Mononuclear cell (primary cell): Measurements from ENCODE around the gene CCR2. TPM values are rescaled to one million over a fixed set of nuclear protein-coding genes. Genes with fewer than 3 reads are reported as not detected.
"Not testable (repeated sequence)": the region's sequence is repeated elsewhere in the genome, so short reads cannot be mapped to it uniquely, and the experiment has no call there.

Experiments used
- H3K27me3 ChIP-seq: 2 replicates; pipeline ENCODE4 v1.6.0; 2011; ENCODE audit warnings: low read length, control low read depth; ENCODE audit not compliant: insufficient read depth
- H3K4me1 ChIP-seq: 2 replicates; pipeline ENCODE4 v1.5.1; 2011; ENCODE audit warnings: mild to moderate bottlenecking, low read length, control low read depth; ENCODE audit not compliant: insufficient read depth
- H3K4me3 ChIP-seq: 2 replicates; pipeline ENCODE4 v1.5.1; 2011; ENCODE audit warnings: mild to moderate bottlenecking, low read length, moderate library complexity
- H3K9me3 ChIP-seq: 2 replicates; pipeline ENCODE4 v1.5.1; 2011; ENCODE audit warnings: low read depth, mild to moderate bottlenecking, control low read depth, low read length
- total RNA-seq: library from RNA; depleted of rRNA; stranded (reverse); fragments of >200 nt; gene quantifications from one replicate; pipeline ENCODE4 v1.2.3, GENCODE V29; 2012

CCR2 gene
- total RNA-seq, 1 donor: 6.9 TPM

- no peak overlapping the region for H3K4me3 ChIP-seq
- no peaks in the 10 kb centered on the region for H3K27me3 ChIP-seq
- H3K9me3 ChIP-seq: no peaks in the 10 kb centered on the region
- H3K4me1 ChIP-seq: peaks cover 33% of the 10 kb centered on the region
Measured at GRCh38 chr3:46399557-46399956, 45.6 kb downstream of the CCR2 start.

- no peaks in the 10 kb centered on the region for H3K9me3 ChIP-seq
- no peaks in the 10 kb centered on the region for H3K27me3 ChIP-seq
- H3K4me3 ChIP-seq: no peak overlapping the region
- peaks cover 35% of the 10 kb centered on the region for H3K4me1 ChIP-seq
Measured at GRCh38 chr3:46400000-46400734, 46.3 kb downstream of the CCR2 start.

- no peak overlapping the region for H3K4me3 ChIP-seq
- peaks cover 35% of the 10 kb centered on the region for H3K4me1 ChIP-seq
- no peaks in the 10 kb centered on the region for H3K27me3 ChIP-seq
- no peaks in the 10 kb centered on the region for H3K9me3 ChIP-seq
Measured at GRCh38 chr3:46400846-46401245, 46.9 kb downstream of the CCR2 start.

- no peaks in the 10 kb centered on the region for H3K9me3 ChIP-seq
- no peaks in the 10 kb centered on the region for H3K27me3 ChIP-seq
- H3K4me1 ChIP-seq: peaks cover 35% of the 10 kb centered on the region
- no peak overlapping the region for H3K4me3 ChIP-seq
Measured at GRCh38 chr3:46401579-46401978, 47.7 kb downstream of the CCR2 start.

- peaks cover 44% of the 10 kb centered on the region for H3K4me1 ChIP-seq
- H3K27me3 ChIP-seq, H3K4me3 ChIP-seq, H3K9me3 ChIP-seq: not testable (repeated sequence)
Measured at GRCh38 chr3:46402902-46403301, 49.0 kb downstream of the CCR2 start.

- H3K4me1 ChIP-seq: peaks cover 40% of the 10 kb centered on the region
- H3K9me3 ChIP-seq: no peaks in the 10 kb centered on the region
- no peaks in the 10 kb centered on the region for H3K27me3 ChIP-seq
- H3K4me3 ChIP-seq: no peak overlapping the region
Measured at GRCh38 chr3:46405301-46406019, 51.5 kb downstream of the CCR2 start.

GRCh38 chr3:46406443-46406787, 52.5 kb downstream of the CCR2 start:
- H3K4me3 ChIP-seq: no peak overlapping the region

GRCh38 chr3:46406788-46407611, 53.1 kb downstream of the CCR2 start, which contains the start of the genes CCR5AS and CCRL2:
TSS of gene CCR5AS (minus strand) at chr3:46407066.
TSS of gene CCRL2 (plus strand) at chr3:46407259. CDS start at chr3:46408080, 821 bp downstream.
- Histone ChIP-seq H3K27me3 (no peaks in the 10 kb centered on the region), H3K4me3 (peak within 1 kb of the TSS; percentile 42), H3K4me1 (peaks cover 40% of the 10 kb centered on the region), H3K9me3 (no peaks in the 10 kb centered on the region)

More at GRCh38 chr3:46406443-46406787, 52.5 kb downstream of the CCR2 start:
- Histone ChIP-seq H3K4me1 (peaks cover 40% of the 10 kb centered on the region), H3K27me3 (no peaks in the 10 kb centered on the region), H3K9me3 (no peaks in the 10 kb centered on the region)

- no peak overlapping the region for H3K4me3 ChIP-seq
- no peaks in the 10 kb centered on the region for H3K27me3 ChIP-seq
- no peaks in the 10 kb centered on the region for H3K9me3 ChIP-seq
- H3K4me1 ChIP-seq: peaks cover 45% of the 10 kb centered on the region
Measured at GRCh38 chr3:46407970-46408369, 54.1 kb downstream of the CCR2 start.

- H3K27me3 ChIP-seq: no peaks in the 10 kb centered on the region
- H3K4me1 ChIP-seq: peaks cover 45% of the 10 kb centered on the region
- H3K4me3 ChIP-seq: no peak overlapping the region
- no peaks in the 10 kb centered on the region for H3K9me3 ChIP-seq
Measured at GRCh38 chr3:46408853-46409252, 54.9 kb downstream of the CCR2 start.

- H3K9me3 ChIP-seq: no peaks in the 10 kb centered on the region
- H3K4me3 ChIP-seq: no peak overlapping the region
- H3K27me3 ChIP-seq: no peaks in the 10 kb centered on the region
- peaks cover 40% of the 10 kb centered on the region for H3K4me1 ChIP-seq
Measured at GRCh38 chr3:46409739-46410489, 56.0 kb downstream of the CCR2 start.

Other genes starting within 250 kb of the CCR2 start
- gene CCR1, start 145.8 kb upstream of the CCR2 start, total RNA-seq: 60.7 TPM
- gene CCR3, start 111.7 kb upstream of the CCR2 start, total RNA-seq: 0.52 TPM
- gene CCR5, start 16.8 kb downstream of the CCR2 start, total RNA-seq: 5.4 TPM
- 91.9 TPM for gene CCRL2, start 53.1 kb downstream of the CCR2 start, total RNA-seq
- gene LTF, start 110.8 kb downstream of the CCR2 start, total RNA-seq: 0.52 TPM
- gene RTP3, start 143.9 kb downstream of the CCR2 start, total RNA-seq: 0.10 TPM
- 0.10 TPM for gene LRRC2, start 212.2 kb downstream of the CCR2 start, total RNA-seq